NCI-H1105 treated with DMSO at 0.1 percent for 48 hours (cell line): ENCODE measurements around the gene MAP3K15.
A peak's percentile ranks its signal among the peaks of the same experiment; 100 is the strongest.
"Not testable (repeated sequence)": the region's sequence is repeated elsewhere in the genome, so short reads cannot be mapped to it uniquely, and the experiment has no call there.

Experiments
- DNase-seq: peaks from one replicate; lab custom pipeline; 2025; lab: John Stamatoyannopoulos, UW

MAP3K15 gene

DNA sequence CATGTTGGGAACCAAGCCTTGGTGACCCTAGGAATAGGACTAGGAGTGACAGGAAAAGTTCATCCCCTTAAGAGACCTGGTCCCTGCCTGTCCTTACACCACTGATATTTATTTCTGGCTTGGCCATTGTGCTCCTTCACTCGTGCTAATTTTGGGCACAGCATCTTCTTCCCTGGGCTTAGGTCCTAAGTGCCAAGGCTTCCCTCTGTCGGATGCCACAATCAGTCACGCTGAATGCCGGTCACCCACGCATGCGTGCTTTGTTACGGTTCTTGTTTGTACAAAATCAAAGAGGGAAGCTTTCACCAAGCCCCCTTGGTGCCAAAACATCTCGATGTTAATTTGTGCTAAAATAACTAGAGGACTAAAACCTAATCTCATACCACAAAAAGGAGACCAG is 17.4 kb upstream of the MAP3K15 start:
- no peak for DNase-seq

- no peak for DNase-seq
These were observed 2.7 kb upstream of the MAP3K15 start for GRCh38 chrX:19517965-19518364.

DNA sequence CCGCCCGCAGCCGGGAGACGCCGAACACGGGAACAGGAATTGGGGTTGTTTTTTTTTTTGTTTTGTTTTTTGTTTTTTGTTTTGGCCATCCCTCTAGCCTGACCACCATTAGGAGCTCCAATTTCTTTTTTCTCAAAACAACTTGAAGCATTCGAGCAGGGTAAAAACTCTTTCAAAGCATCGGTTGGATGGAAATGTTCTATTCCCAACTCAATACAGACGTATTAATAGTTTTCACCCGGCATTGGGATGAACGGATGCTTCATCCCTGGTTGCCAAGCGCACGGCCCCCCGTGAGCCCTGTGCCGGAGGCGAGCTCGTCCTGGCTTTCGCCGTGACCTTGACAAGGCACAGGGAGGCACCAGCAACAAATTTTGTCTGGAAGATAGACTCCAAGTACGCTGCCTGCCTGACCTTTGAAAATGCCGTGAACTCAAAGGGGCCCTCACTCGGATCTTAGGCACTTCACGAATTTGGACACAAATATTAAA is 352 bp upstream of the MAP3K15 start:
- DNase-seq = no peak

DNA sequence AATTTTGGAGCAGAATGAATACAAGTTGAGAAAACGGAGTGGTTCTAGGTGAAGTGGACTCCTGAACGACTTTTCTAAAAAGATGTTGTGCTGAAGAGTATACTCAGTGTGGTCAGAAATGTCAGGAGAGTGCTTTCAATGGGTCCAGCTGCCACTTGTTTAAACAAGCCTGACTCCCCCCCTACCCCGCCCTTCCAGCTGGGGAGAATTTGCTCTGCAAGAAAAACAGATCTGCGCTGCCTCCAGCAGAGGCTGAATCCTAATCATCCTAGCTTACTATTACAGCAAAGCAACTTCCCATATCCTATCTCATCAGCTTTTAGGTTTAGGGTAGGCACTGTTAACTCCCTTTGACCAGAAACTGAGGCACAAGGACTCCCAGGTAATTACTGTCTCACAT is 1.9 kb downstream of the MAP3K15 start:
- peak; percentile 70 for DNase-seq

- no peak for DNase-seq
These were observed 2.3 kb downstream of the MAP3K15 start for GRCh38 chrX:19512961-19513360.

DNA sequence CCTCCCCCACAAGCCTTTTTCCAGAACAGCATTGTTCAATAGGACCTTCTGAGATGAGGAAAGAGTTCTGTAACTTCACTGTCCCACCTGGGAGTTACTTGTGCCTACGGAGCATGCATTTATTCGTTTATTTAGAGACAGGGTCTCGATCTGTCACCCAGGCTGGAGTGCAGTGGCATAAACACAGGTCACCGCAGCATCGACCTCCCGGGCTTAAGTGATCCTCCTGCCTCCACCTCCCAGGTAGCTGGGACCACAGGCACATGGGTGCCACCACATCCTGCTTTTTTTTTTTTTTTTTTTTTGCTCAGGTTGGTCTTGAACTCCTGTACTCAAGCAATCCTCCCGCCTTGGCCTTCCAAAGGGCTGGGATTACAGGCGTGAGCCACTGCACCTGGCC is 2.9 kb downstream of the MAP3K15 start:
- no peak for DNase-seq

- DNase-seq = not testable (repeated sequence)
These were observed 3.5 kb downstream of the MAP3K15 start for GRCh38 chrX:19511796-19512195.

- DNase-seq = no peak
These were observed 18.6 kb downstream of the MAP3K15 start for GRCh38 chrX:19496711-19497110.

DNA sequence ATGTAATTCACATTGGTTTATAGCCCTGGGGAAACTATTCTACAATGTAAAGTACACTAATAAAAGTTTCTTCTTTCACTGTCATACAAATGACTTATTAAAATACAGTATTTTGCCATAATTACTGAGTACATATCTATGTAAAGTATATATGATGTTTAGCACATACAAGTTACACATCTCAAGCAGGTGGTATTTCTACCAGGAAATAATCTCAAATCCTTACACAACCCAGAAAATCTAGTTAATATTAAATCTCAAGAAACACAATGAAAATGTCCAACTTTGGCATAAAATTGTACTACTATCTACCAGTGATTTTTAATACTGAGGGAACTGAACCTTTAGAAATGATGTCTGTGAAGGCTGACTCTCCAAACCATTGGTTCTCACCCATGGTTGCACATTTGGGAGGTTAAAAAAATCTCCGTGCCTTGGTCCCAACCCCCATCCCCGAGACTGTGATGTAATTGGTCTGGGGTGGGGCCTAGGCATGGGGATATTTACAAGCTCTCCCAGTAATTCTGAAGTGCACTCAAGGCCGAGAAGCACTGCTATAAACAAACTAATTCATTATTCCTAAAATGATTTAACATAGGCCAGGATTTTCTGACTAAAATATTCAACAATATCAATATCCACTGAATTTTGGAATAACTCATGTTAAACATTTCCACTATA is 27.6 kb downstream of the MAP3K15 start:
- DNase-seq = no peak

- DNase-seq = no peak
These were observed 35.9 kb downstream of the MAP3K15 start for GRCh38 chrX:19479458-19479857.

GRCh38 chrX:19468383-19468782 is 46.9 kb downstream of the MAP3K15 start:
- not testable (repeated sequence) for DNase-seq

DNA sequence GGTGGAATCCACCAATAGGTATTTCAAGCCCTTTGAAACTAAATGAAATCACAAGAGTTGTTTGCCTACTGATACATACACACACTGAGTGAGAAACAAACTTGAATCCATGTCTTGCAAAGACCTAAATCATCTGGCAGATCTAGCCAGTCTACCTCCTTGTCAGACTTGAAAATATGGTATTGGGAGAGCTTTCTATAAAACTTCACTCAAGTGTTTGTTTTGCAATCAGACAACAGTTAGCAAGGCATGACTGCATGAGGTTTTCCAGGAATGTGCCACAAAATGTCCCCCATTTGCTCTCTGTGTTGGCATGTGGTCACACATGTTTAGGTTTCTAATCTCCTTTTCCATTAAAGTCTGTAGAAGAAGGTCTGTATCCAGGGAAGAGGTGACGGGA is 52.4 kb downstream of the MAP3K15 start:
- DNase-seq = no peak

DNA sequence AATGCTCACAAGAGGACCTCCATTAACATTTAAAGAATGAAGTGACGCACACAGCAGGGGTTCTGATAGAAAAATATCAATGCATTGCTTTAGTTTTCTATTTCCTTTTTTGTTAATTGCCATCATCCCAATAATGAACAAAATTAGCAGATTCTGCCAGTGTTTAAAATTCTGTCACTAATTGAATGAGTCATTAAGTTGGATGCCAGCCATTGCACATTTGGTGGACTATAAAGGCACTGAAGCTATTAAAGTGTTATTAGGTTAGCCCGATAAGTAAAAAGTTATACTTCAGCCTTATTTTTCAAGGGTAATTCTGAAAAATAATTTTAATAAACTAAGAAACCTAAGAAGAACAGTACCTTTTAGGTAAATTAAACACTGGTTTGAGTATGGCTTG is 53.1 kb downstream of the MAP3K15 start:
- no peak for DNase-seq

DNA sequence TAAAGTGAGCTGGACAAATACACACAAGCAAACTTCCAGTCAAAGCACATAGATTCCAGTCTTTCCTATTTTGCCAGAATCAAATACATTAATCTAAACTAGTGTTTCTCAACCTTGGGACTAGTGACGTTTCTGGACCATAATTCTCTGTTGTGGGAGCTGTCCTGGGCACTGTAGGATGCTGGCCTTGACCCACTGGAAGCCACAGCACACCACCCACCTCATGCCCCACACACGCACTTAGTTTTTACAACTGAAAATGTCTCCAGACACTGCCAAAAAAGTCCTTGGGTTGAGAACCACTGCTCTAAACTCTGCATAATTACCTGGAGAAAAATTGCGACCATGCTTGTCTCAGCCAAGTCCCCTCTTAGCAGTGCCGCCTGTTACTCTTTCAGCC is 57.6 kb downstream of the MAP3K15 start:
- DNase-seq = no peak

DNA sequence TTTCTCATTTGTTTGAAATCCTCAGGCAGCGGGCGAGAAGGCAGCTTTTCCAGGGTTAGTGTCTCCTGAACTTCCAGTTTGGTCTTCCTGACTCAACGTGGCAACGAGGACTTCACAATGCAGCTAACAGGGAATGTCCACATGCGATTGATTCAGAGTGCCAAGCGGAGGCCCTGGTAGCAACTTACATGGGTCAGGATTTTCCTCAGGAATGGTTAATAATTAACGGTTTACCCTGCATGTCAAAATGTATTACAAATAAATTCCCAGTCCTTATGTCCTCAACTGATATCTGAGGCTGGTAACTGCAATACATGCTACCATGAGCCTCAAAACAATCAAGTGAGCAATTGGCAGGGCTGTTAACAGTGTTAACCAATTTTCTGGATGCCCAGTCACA is 67.2 kb downstream of the MAP3K15 start:
- no peak for DNase-seq

GRCh38 chrX:19446397-19446796 is 68.9 kb downstream of the MAP3K15 start:
- DNase-seq = no peak

DNA sequence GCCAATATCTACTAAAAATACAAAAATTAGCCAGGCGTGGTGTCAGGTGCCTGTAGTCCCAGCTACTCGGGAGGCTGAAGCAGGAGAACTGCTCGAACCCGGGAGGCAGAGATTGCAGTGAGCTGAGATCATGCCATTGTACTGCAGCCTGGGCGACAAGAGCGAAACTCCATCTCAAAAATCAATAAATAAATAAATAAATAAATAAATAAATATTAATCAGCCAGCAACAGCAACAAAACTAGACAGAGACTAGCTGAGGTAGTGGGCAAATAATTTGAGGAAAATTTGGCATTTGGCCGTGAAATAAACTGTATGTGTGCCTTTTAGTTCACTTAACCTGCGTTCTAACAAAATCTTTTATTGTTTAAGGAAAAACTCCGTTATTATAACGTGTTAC is 69.5 kb downstream of the MAP3K15 start:
- not testable (repeated sequence) for DNase-seq

DNA sequence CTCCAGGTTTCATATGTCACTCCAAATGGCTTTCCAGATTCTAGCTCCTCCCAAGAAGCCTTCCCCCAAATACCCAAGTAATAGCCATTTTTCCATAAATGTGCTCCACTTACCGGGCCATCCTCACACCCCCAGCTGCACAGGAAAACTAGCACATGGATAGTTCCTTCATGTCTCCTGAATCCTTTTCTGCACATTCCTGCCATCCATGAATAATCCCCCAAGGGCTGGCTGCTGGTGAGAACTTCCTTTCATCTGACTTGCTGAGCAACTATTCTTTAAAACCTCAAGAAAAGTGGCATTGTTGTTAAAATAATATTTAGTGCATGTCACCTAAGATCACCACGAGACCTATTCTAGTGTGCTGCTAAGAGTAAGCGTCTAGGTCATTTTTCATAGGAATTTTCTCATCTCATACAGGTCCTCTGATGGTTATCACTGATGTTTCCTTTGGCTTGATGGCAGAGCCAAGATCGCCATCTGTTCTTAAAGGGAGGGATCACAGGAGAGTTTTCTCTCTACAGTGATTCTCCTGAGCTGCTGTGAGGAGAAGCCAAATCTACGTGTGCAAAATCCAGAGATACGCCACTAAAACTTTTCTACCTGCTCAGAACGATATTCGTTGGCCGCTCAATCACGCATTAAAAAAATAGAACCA is 71.3 kb downstream of the MAP3K15 start:
- DNase-seq = no peak

DNA sequence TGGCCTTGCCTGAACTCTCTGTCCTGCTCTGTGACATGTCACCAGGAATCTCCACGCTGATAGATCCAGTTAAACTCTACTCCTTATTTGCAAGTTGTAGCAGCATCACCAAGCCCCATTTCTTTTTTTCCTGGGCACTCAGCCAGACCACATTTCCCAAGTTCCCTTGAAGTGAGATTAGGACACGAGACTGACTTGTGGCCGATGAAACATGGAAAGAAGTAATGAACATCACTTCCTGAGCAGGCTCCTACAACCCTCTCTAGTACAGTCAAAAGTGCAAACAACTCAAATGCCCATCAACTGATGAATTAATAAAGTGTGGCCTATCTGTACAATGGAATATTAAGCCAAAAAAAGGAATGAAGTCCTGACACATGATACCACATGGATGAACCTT is 74.6 kb downstream of the MAP3K15 start:
- DNase-seq = no peak

- DNase-seq = not testable (repeated sequence)
These were observed 92.6 kb downstream of the MAP3K15 start for GRCh38 chrX:19422661-19423060.

- DNase-seq = no peak
These were observed 105.0 kb downstream of the MAP3K15 start for GRCh38 chrX:19410259-19410658.

- no peak for DNase-seq
These were observed 111.6 kb downstream of the MAP3K15 start for GRCh38 chrX:19403696-19404095.

DNA sequence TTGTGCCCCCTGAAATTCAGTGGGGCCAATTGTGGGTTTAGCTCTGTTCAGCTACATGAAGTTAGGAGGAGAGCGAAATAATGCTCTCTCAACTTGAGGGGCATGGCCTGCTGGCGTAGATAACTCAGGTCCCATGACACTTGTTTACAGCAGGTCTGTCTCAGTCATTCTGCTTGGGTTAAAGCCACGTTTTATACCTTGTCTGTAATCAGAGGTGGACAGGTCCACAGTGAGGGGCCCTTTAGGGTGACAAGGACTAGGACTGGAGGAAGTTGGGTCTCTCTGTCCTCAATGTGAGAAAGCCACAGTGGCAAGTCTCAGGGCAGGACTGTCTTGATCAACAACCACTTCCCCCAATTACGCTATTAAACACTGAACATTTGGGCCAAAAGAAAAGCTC is 122.6 kb downstream of the MAP3K15 start:
- no peak for DNase-seq

DNA sequence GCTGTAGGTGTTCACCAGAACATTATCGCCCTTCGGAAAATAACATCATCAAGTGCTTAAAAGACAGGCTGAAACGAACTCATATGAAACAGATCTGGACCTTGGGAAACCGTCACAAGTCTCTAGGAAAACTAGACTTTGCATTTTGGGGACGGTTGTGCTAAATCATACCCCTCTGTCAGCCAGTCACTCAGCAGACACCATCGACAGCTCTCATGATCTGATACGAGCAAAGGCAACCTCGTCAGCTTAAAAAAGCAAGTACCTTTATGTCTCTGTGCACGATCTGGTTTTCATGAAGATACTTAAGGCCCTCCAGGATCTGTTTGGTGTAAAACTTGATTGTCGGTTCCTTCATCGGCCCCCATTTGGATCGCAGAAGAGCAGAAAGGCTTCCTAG is 123.2 kb downstream of the MAP3K15 start:
- no peak for DNase-seq
